ENCODE measurements around the gene ANKS1B.

ANKS1B gene

DNA sequence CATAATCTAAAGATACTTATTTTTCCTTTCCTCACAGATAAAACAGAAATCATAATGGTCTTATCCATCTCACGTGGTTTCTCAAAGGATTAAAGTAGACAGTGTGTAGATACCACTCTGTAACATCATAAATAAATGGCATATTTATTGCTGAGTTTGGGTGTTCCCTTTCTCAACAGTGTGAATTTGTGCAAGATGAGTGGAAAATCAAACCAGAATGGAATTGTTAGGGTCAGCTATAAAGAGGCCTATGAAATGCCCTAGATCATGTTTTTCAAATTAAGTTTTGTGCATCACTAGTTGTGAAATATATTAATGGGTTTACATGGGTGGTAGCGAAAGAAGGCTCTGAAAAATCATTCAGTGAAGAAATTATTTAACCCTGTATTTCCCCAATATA lies 553.5 kb downstream of the ANKS1B start:
- TF ChIP-seq CSDC2 (CRISPR knock-in tag; IDR thresholded peaks at IDR 0.05) (no peak), ZNF565 (CRISPR knock-in tag; conservative IDR thresholded peaks at IDR 0.05; ENCODE audit: low read depth) (no peak)
- ATAC-seq = no peak

DNA sequence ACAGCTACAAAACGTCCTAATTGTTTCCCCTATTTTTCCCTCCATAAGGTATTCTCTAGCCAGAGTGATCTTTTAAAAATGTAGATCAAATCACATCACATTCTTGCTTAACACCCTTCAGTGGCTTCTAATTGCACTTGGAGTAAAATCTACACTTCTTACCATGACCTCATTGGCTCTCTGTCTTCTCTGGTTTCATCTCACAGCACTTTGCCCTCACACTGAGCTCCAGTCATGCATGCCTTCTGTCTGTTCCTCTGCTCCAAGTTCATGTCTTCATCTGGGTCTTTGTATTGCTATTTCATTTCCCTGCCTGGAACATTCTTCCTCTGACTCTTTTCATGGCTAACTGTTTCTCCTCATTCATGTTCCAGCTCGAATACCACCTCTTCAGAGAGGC lies 557.6 kb downstream of the ANKS1B start:
- ATAC-seq = no peak
- TF ChIP-seq ZC3H10 (CRISPR knock-in tag; IDR thresholded peaks at IDR 0.05) (no peak), ESRRG (CRISPR knock-in tag; IDR thresholded peaks at IDR 0.05) (no peak), PPARA (CRISPR knock-in tag; IDR thresholded peaks at IDR 0.05; ENCODE audit: borderline replicate concordance) (no peak), ARNTL (CRISPR knock-in tag; IDR thresholded peaks at IDR 0.05; ENCODE audit: borderline replicate concordance, low read depth) (no peak), TCF4 (CRISPR knock-in tag; IDR thresholded peaks at IDR 0.05; ENCODE audit: borderline replicate concordance) (no peak), CSDC2 (CRISPR knock-in tag; IDR thresholded peaks at IDR 0.05) (no peak), BACH2 (CRISPR knock-in tag; IDR thresholded peaks at IDR 0.05; ENCODE audit: borderline replicate concordance) (no peak), SNAI2 (CRISPR knock-in tag; IDR thresholded peaks at IDR 0.05) (no peak), RARB (CRISPR knock-in tag; IDR thresholded peaks at IDR 0.05) (no peak), ZNF8 (CRISPR knock-in tag; IDR thresholded peaks at IDR 0.05) (no peak), ZFP30 (CRISPR knock-in tag; IDR thresholded peaks at IDR 0.05) (no peak), TOX (CRISPR knock-in tag; IDR thresholded peaks at IDR 0.05; ENCODE audit: borderline replicate concordance) (no peak), ZNF565 (CRISPR knock-in tag; conservative IDR thresholded peaks at IDR 0.05; ENCODE audit: low read depth) (no peak), GLIS3 (CRISPR knock-in tag; IDR thresholded peaks at IDR 0.05) (no peak)
- TF ChIP-seq, protein P1, sequence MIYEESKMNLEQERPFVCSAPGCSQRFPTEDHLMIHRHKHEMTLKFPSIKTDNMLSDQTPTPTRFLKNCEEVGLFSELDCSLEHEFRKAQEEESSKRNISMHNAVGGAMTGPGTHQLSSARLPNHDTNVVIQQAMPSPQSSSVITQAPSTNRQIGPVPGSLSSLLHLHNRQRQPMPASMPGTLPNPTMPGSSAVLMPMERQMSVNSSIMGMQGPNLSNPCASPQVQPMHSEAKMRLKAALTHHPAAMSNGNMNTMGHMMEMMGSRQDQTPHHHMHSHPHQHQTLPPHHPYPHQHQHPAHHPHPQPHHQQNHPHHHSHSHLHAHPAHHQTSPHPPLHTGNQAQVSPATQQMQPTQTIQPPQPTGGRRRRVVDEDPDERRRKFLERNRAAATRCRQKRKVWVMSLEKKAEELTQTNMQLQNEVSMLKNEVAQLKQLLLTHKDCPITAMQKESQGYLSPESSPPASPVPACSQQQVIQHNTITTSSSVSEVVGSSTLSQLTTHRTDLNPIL (CRISPR knock-in tag; IDR thresholded peaks at IDR 0.05; ENCODE audit: low read depth) = no peak
- TF ChIP-seq, protein P2, sequence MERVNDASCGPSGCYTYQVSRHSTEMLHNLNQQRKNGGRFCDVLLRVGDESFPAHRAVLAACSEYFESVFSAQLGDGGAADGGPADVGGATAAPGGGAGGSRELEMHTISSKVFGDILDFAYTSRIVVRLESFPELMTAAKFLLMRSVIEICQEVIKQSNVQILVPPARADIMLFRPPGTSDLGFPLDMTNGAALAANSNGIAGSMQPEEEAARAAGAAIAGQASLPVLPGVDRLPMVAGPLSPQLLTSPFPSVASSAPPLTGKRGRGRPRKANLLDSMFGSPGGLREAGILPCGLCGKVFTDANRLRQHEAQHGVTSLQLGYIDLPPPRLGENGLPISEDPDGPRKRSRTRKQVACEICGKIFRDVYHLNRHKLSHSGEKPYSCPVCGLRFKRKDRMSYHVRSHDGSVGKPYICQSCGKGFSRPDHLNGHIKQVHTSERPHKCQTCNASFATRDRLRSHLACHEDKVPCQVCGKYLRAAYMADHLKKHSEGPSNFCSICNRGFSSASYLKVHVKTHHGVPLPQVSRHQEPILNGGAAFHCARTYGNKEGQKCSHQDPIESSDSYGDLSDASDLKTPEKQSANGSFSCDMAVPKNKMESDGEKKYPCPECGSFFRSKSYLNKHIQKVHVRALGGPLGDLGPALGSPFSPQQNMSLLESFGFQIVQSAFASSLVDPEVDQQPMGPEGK (CRISPR knock-in tag; IDR thresholded peaks at IDR 0.05; ENCODE audit: borderline replicate concordance) = no peak
- TF ChIP-seq, protein P3, sequence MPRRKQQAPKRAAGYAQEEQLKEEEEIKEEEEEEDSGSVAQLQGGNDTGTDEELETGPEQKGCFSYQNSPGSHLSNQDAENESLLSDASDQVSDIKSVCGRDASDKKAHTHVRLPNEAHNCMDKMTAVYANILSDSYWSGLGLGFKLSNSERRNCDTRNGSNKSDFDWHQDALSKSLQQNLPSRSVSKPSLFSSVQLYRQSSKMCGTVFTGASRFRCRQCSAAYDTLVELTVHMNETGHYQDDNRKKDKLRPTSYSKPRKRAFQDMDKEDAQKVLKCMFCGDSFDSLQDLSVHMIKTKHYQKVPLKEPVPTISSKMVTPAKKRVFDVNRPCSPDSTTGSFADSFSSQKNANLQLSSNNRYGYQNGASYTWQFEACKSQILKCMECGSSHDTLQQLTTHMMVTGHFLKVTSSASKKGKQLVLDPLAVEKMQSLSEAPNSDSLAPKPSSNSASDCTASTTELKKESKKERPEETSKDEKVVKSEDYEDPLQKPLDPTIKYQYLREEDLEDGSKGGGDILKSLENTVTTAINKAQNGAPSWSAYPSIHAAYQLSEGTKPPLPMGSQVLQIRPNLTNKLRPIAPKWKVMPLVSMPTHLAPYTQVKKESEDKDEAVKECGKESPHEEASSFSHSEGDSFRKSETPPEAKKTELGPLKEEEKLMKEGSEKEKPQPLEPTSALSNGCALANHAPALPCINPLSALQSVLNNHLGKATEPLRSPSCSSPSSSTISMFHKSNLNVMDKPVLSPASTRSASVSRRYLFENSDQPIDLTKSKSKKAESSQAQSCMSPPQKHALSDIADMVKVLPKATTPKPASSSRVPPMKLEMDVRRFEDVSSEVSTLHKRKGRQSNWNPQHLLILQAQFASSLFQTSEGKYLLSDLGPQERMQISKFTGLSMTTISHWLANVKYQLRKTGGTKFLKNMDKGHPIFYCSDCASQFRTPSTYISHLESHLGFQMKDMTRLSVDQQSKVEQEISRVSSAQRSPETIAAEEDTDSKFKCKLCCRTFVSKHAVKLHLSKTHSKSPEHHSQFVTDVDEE (CRISPR knock-in tag; IDR thresholded peaks at IDR 0.05) = no peak

DNA sequence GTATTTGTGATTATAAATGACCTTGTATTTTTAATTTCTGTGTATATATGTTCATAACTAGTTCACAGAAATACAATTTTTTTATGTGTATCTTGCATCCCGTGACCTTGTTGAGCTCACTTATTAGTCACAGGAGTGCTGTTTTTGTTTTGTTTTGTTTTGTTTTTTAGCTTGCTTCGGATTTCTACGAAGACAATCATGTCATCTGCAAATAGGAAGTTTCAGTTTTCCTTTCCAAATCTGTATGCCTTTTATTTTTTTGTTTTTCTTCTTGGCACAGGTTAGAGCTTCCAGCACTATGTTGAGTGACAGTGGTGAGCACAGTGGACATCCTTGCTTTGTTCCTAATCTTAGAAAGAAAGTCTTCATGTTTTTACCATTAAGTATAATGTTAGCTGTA lies 566.4 kb downstream of the ANKS1B start:
- TF ChIP-seq, protein P4, sequence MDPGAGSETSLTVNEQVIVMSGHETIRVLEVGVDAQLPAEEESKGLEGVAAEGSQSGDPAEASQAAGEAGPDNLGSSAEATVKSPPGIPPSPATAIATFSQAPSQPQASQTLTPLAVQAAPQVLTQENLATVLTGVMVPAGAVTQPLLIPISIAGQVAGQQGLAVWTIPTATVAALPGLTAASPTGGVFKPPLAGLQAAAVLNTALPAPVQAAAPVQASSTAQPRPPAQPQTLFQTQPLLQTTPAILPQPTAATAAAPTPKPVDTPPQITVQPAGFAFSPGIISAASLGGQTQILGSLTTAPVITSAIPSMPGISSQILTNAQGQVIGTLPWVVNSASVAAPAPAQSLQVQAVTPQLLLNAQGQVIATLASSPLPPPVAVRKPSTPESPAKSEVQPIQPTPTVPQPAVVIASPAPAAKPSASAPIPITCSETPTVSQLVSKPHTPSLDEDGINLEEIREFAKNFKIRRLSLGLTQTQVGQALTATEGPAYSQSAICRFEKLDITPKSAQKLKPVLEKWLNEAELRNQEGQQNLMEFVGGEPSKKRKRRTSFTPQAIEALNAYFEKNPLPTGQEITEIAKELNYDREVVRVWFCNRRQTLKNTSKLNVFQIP (CRISPR knock-in tag; IDR thresholded peaks at IDR 0.05; ENCODE audit: borderline replicate concordance, low read depth) = no peak
- TF ChIP-seq ESRRG (CRISPR knock-in tag; IDR thresholded peaks at IDR 0.05) = no peak
- no peak for TF ChIP-seq OSR1 (CRISPR knock-in tag; IDR thresholded peaks at IDR 0.05)
- no peak for TF ChIP-seq RARB (CRISPR knock-in tag; IDR thresholded peaks at IDR 0.05)
- ATAC-seq = no peak

DNA sequence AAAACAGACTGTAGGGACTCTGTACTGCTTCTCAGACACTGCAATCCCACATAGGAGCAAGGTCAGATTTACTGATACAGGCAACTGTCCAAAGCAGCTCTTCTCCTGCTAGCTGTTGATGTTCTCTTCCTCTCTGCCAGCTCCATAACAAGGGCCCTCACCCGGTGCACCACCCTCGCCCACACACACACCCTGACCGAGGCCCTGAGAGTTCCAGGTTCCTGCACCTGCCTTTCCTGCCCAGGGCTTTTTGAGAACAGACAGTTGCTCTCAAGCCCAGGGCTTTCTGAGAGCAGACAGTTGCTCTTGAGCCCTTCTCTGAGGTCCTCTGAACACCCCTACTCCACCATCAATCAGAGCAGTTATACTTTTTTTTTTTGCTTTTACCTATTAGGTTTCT lies 571.0 kb downstream of the ANKS1B start:
- TF ChIP-seq RARB (CRISPR knock-in tag; IDR thresholded peaks at IDR 0.05) = no peak
- no peak for TF ChIP-seq TCF4 (CRISPR knock-in tag; IDR thresholded peaks at IDR 0.05; ENCODE audit: borderline replicate concordance)
- no peak for ATAC-seq

DNA sequence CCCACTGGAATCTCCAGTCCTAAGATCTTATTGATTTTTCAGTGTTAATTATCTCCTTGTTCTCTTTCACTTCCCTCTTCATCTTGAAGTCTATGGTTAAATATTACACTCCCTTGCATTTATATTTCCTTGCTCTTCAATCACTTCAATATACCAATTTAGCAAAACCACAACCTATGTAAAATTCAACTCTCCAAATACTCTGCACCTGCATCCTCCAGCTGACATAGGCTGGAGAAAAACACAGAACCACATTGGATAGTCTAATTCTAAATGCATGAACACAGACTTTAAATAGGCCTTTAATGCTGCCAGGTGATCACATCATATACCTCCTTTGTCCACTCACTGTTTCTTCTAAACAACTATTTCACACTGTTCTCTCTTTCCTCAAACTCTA lies 591.0 kb downstream of the ANKS1B start:
- TF ChIP-seq SNAI2 (CRISPR knock-in tag; IDR thresholded peaks at IDR 0.05) (no peak), ISL1 (CRISPR knock-in tag; IDR thresholded peaks at IDR 0.05) (no peak), CSDC2 (CRISPR knock-in tag; IDR thresholded peaks at IDR 0.05) (no peak), RARB (CRISPR knock-in tag; IDR thresholded peaks at IDR 0.05) (no peak), BACH2 (CRISPR knock-in tag; IDR thresholded peaks at IDR 0.05; ENCODE audit: borderline replicate concordance) (no peak), OSR1 (CRISPR knock-in tag; IDR thresholded peaks at IDR 0.05) (no peak), GLIS3 (CRISPR knock-in tag; IDR thresholded peaks at IDR 0.05) (no peak)
- TF ChIP-seq, protein P1 (CRISPR knock-in tag; IDR thresholded peaks at IDR 0.05; ENCODE audit: low read depth) = no peak
- TF ChIP-seq, protein P4 (CRISPR knock-in tag; IDR thresholded peaks at IDR 0.05; ENCODE audit: borderline replicate concordance, low read depth) = no peak
- ATAC-seq = no peak
